H9 (cell line): ENCODE data around the gene NPTX1. TPM values are rescaled to one million over a fixed set of nuclear protein-coding genes. Genes with fewer than 3 reads are reported as not detected.

Experiments used
- DNase-seq: peaks from one replicate; pipeline ENCODE4 v3.0.0-alpha.2; 2017
- H2AFZ ChIP-seq: one replicate; pipeline ENCODE4 v1.6.1; 2013; ENCODE audit warnings: mild to moderate bottlenecking, low read length, control low read depth, moderate library complexity
- H2AK5ac ChIP-seq: 2 replicates; pipeline ENCODE4 v1.6.1; 2013; ENCODE audit warnings: low read length, control low read depth, mixed read lengths; ENCODE audit not compliant: insufficient read length
- H2BK120ac ChIP-seq: one replicate; pipeline ENCODE4 v1.6.1; 2013; ENCODE audit warnings: low read depth, mild to moderate bottlenecking, low read length, control low read depth, inconsistent platforms; ENCODE audit not compliant: poor library complexity, severe bottlenecking
- H2BK12ac ChIP-seq: 2 replicates; pipeline ENCODE4 v1.6.1; 2013; ENCODE audit warnings: low read length, control low read depth, mixed read lengths, low read depth; ENCODE audit not compliant: insufficient read length
- H2BK15ac ChIP-seq: 2 replicates; pipeline ENCODE4 v1.6.1; 2013; ENCODE audit warnings: low read depth, low read length, control low read depth
- H2BK20ac ChIP-seq: one replicate; pipeline ENCODE4 v1.6.1; 2013; ENCODE audit warnings: low read depth, mild to moderate bottlenecking, low read length, control low read depth, inconsistent platforms; ENCODE audit not compliant: poor library complexity, severe bottlenecking
- H2BK5ac ChIP-seq: 2 replicates; pipeline ENCODE4 v1.6.1; 2013; ENCODE audit warnings: low read length, control low read depth, mixed read lengths; ENCODE audit not compliant: insufficient read length
- H3K14ac ChIP-seq: 2 replicates; pipeline ENCODE4 v1.6.1; 2013; ENCODE audit warnings: low read length, control low read depth; ENCODE audit not compliant: insufficient read depth
- H3K18ac ChIP-seq: 2 replicates; pipeline ENCODE4 v1.6.1; 2013; ENCODE audit warnings: low read depth, mild to moderate bottlenecking, mixed read lengths, low read length, control low read depth; ENCODE audit not compliant: insufficient read length
- H3K23ac ChIP-seq: 2 replicates; pipeline ENCODE4 v1.6.1; 2013; ENCODE audit warnings: low read length, control low read depth, mixed read lengths, low read depth; ENCODE audit not compliant: insufficient read length
- H3K23me2 ChIP-seq: 2 replicates; pipeline ENCODE4 v1.6.1; 2013; ENCODE audit warnings: low read depth, mild to moderate bottlenecking, mixed read lengths, low read length, control low read depth; ENCODE audit not compliant: insufficient read length, poor library complexity, severe bottlenecking
- H3K27ac ChIP-seq: 2 replicates; pipeline ENCODE4 v1.5.1; 2013; ENCODE audit warnings: low read length, control low read depth, mixed read lengths, low read depth; ENCODE audit not compliant: insufficient read length
- H3K27me3 ChIP-seq: 2 replicates; pipeline ENCODE4 v1.6.1; 2013; ENCODE audit warnings: low read length, control low read depth, inconsistent platforms; ENCODE audit not compliant: insufficient read depth
- H3K4ac ChIP-seq: 2 replicates; pipeline ENCODE4 v1.6.1; 2013; ENCODE audit warnings: low read depth, mild to moderate bottlenecking, control low read depth, inconsistent platforms, low read length, moderate library complexity
- H3K4me1 ChIP-seq: 2 replicates; pipeline ENCODE4 v1.6.1; 2013; ENCODE audit warnings: low read length, control low read depth, inconsistent platforms; ENCODE audit not compliant: insufficient read depth
- H3K4me2 ChIP-seq: 2 replicates; pipeline ENCODE4 v1.6.1; 2013; ENCODE audit warnings: low read length, control low read depth, mixed read lengths; ENCODE audit not compliant: insufficient read length, insufficient read depth
- H3K56ac ChIP-seq: 2 replicates; pipeline ENCODE4 v1.6.1; 2013; ENCODE audit warnings: low read depth, mild to moderate bottlenecking, mixed read lengths, low read length, control low read depth; ENCODE audit not compliant: insufficient read length
- H3K79me1 ChIP-seq: 2 replicates; pipeline ENCODE4 v1.6.1; 2013; ENCODE audit warnings: low read depth, mild to moderate bottlenecking, moderate library complexity, low read length, control low read depth, inconsistent platforms; ENCODE audit not compliant: insufficient read depth, poor library complexity, severe bottlenecking
- H3K79me2 ChIP-seq: 2 replicates; pipeline ENCODE4 v1.6.1; 2013; ENCODE audit warnings: low read length, control low read depth, inconsistent platforms; ENCODE audit not compliant: insufficient read depth
- H3K9ac ChIP-seq: 2 replicates; pipeline ENCODE4 v1.6.1; 2013; ENCODE audit warnings: low read length, control low read depth, mixed read lengths; ENCODE audit not compliant: insufficient read length; ENCODE audit errors: extremely low read depth
- H3K9me3 ChIP-seq: one replicate; pipeline ENCODE4 v1.6.1; 2013; ENCODE audit warnings: low read depth, low read length, inconsistent platforms; ENCODE audit not compliant: control insufficient read depth
- H3T11ph ChIP-seq: one replicate; pipeline ENCODE4 v1.6.1; 2013; ENCODE audit warnings: mild to moderate bottlenecking, low read length, control low read depth, inconsistent platforms
- H4K20me1 ChIP-seq: one replicate; pipeline ENCODE4 v1.6.1; 2013; ENCODE audit not compliant: control insufficient read depth, insufficient read length, insufficient read depth
- H4K5ac ChIP-seq: 2 replicates; pipeline ENCODE4 v1.6.1; 2013; ENCODE audit warnings: low read depth, mild to moderate bottlenecking, mixed read lengths, low read length, control low read depth; ENCODE audit not compliant: insufficient read length
- H4K8ac ChIP-seq: replicated peaks from 2 replicates; pipeline ENCODE4 v1.6.1; 2013; ENCODE audit warnings: low read length, control low read depth, mixed read lengths, low read depth; ENCODE audit not compliant: insufficient read length
- H4K91ac ChIP-seq: 2 replicates; pipeline ENCODE4 v1.6.1; 2013; ENCODE audit warnings: low read depth, mild to moderate bottlenecking, moderate library complexity, mixed read lengths, low read length, control low read depth; ENCODE audit not compliant: insufficient read length
- H3K27ac Mint-ChIP-seq, 3 experiments: 2 replicates in 2 of 3; 3 replicates in 1 of 3; pipeline ENCODE4 v1.8.0; 2020 to 2021; ENCODE audit warnings: mixed read lengths in 3 of 3, mild to moderate bottlenecking in 1 of 3, moderate library complexity in 1 of 3
- H3K27me3 Mint-ChIP-seq: 2 replicates; pipeline ENCODE4 v1.8.0; 2021; ENCODE audit warnings: low read depth, mild to moderate bottlenecking, moderate library complexity, mixed read lengths
- H3K36me3 Mint-ChIP-seq, 3 experiments: 2 replicates in 2 of 3; 3 replicates in 1 of 3; pipeline ENCODE4 v1.8.0; 2020 to 2021; ENCODE audit warnings: low read depth in 3 of 3, mixed read lengths in 3 of 3; ENCODE audit not compliant: insufficient read depth in 1 of 3
- H3K4me1 Mint-ChIP-seq, 2 experiments: 2 replicates each; pipeline ENCODE4 v1.8.0; 2020; ENCODE audit warnings: mixed read lengths in 2 of 2
- H3K4me3 Mint-ChIP-seq, 2 experiments: 2 replicates in 1 of 2; 3 replicates in 1 of 2; pipeline ENCODE4 v1.8.0; 2020 to 2021; ENCODE audit warnings: mild to moderate bottlenecking in 2 of 2, mixed read lengths in 2 of 2, moderate library complexity in 1 of 2
- H3K9me3 Mint-ChIP-seq, 2 experiments: 2 replicates in 1 of 2; 3 replicates in 1 of 2; pipeline ENCODE4 v1.8.0; 2020; ENCODE audit warnings: mild to moderate bottlenecking in 2 of 2, mixed read lengths in 2 of 2, moderate library complexity in 1 of 2
- CTCF ChIP-seq: fragments of 200-600 bp; sonication (generic); conservative IDR thresholded peaks from 3 replicates; pipeline ENCODE4 v1.8.0; 2021; ENCODE audit warnings: antibody characterized with exemption, mild to moderate bottlenecking
- WGBS: extraction: QIAGEN DNeasy Blood & Tissue Kit; methylation state at CpG from one replicate; pipeline ENCODE4 v1.1.7; 2013; ENCODE audit warnings: missing lambda C conversion rate, low lambda C conversion rate, mixed read lengths; ENCODE audit not compliant: insufficient read length; ENCODE audit errors: extremely low coverage; 5-methylcytosine and 5-hydroxymethylcytosine counted together
- total RNA-seq: library from RNA; stranded (reverse); gene quantifications from 2 replicates; pipeline ENCODE4 v1.2.1, GENCODE V29; 2021

Gene NPTX1
- total RNA-seq, 1 experiment from 2014 or later: 20.5 TPM

GRCh38 chr17:80485846-80486245 is 9.4 kb upstream of the NPTX1 start:
- Histone ChIP-seq H3K27me3 (peaks cover 3% of the 10 kb centered on the region; the same call in 1 of the 2 replicates), H3K23ac (no peak overlapping the region), H2BK15ac (no peak overlapping the region), H2BK12ac (no peak overlapping the region), H2AFZ (no peak overlapping the region), H2BK20ac (no peak overlapping the region), H3K56ac (no peak overlapping the region), H3K9me3 (no peaks in the 10 kb centered on the region), H3K9ac (no peak overlapping the region), H3T11ph (no peak overlapping the region), H2BK120ac (no peak overlapping the region), H3K18ac (no peak overlapping the region), H3K23me2 (no peaks in the 10 kb centered on the region), H4K5ac (no peak overlapping the region), H4K91ac (no peak overlapping the region), H3K4me2 (no peak overlapping the region), H2AK5ac (no peak overlapping the region), H3K27ac (no peak overlapping the region), H3K79me2 (no peaks in the 10 kb centered on the region), H2BK5ac (no peak overlapping the region), H3K4ac (no peak overlapping the region), H3K4me1 (no peaks in the 10 kb centered on the region; the same call in 1 of the 2 replicates), H4K8ac (no peak overlapping the region), H3K14ac (no peak overlapping the region), H4K20me1 (no peaks in the 10 kb centered on the region), H3K79me1 (no peaks in the 10 kb centered on the region)
- H3K9me3 Mint-ChIP-seq: no peaks in the 10 kb centered on the region
- no peak overlapping the region for H3K27ac Mint-ChIP-seq
- no CpG with 5 or more reads among the region's 10 CpGs for WGBS
- H3K4me1 Mint-ChIP-seq: peaks cover 28 to 48% of the 10 kb centered on the region in 2 experiments
- H3K27me3 Mint-ChIP-seq: peaks cover 77% of the 10 kb centered on the region
- TF ChIP-seq CTCF: no peak
- no peak overlapping the region for H3K4me3 Mint-ChIP-seq
- H3K36me3 Mint-ChIP-seq: no peaks in the 10 kb centered on the region
- no peak for DNase-seq
